Measurements from ENCODE around the gene IFT80.
A peak's percentile ranks its signal among the peaks of the same experiment; 100 is the strongest.

DNA sequence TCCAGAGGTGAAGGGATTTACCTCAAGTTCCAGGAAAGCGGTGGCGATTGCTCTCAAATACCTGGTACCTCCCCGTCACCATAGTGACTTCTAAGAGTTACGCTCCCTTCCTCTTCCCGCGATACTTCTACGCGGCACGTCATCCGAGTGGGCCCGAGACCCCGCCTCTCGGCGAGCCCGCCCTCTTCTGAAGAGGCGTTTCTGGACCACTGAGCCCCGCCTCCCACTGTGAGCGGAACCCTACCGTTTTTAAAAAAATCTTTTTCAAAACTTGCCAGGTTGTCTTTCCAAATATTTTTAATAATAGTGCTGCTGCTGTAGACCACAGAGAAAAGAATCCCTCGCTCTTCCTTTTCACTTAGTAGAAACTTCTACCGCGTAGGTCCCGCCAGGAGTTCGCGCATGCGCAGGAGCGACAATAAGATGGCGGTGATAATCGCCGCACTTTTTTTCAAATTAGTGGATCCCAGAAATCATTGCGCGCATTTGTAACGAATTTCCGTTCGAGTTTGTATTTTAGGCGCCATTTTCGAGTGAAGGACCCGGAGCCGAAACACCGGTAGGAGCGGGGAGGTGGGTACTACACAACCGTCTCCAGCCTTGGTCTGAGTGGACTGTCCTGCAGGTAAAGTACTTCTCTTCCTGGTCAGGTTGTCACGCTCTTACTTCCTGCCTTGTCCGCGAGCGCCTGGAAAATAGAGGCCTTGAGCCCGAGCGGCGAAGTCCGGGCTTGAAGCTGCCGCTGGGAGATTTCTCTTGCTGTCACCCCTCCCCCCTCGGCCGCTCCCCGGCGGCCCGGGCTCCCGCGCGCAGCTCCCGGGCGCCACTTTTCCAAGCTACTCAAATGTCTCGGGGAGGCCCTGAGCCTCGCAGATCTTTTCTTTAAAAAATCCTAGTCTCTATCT, at the start of gene IFT80, which contains the start of gene SMC4:
- TF ChIP-seq, protein P1, sequence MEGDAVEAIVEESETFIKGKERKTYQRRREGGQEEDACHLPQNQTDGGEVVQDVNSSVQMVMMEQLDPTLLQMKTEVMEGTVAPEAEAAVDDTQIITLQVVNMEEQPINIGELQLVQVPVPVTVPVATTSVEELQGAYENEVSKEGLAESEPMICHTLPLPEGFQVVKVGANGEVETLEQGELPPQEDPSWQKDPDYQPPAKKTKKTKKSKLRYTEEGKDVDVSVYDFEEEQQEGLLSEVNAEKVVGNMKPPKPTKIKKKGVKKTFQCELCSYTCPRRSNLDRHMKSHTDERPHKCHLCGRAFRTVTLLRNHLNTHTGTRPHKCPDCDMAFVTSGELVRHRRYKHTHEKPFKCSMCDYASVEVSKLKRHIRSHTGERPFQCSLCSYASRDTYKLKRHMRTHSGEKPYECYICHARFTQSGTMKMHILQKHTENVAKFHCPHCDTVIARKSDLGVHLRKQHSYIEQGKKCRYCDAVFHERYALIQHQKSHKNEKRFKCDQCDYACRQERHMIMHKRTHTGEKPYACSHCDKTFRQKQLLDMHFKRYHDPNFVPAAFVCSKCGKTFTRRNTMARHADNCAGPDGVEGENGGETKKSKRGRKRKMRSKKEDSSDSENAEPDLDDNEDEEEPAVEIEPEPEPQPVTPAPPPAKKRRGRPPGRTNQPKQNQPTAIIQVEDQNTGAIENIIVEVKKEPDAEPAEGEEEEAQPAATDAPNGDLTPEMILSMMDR (IDR thresholded peaks at IDR 0.05): no peak
- peak; percentile 38 to 88 for TF ChIP-seq POLR2A (IDR thresholded peaks at IDR 0.05)

Measured in adrenal gland (tissue), 5 donors.